Thoracic aorta (tissue), 2 donors: ENCODE results near the gene NAP1L1. TPM values are rescaled to one million over a fixed set of nuclear protein-coding genes. Genes with fewer than 3 reads are reported as not detected.

Experiments used
- ATAC-seq: fragments of 150-250 bp; one replicate; pipeline ENCODE4 v1.8.0; 2017; ENCODE audit warnings: low read depth; ENCODE audit not compliant: insufficient number of reproducible peaks, low FRiP score
- DNase-seq: peaks from one replicate; pipeline ENCODE4 v3.0.0-alpha.2; 2020; ENCODE audit warnings: low spot score
- H3K27ac ChIP-seq, 2 donors: fragments of 200-600 bp; sonication (generic); 1 replicate in 1 of 2; 2 replicates in 1 of 2; pipeline ENCODE4 v1.5.1; 2016; ENCODE audit warnings: mild to moderate bottlenecking in 2 of 2, moderate library complexity in 2 of 2
- H3K27me3 ChIP-seq: fragments of 200-600 bp; sonication (generic); replicated peaks from 2 replicates; pipeline ENCODE4 v1.6.0; 2016; ENCODE audit warnings: mild to moderate bottlenecking; ENCODE audit not compliant: insufficient read depth
- H3K36me3 ChIP-seq: fragments of 200-600 bp; sonication (generic); one replicate; pipeline ENCODE4 v1.5.1; 2016
- H3K4me1 ChIP-seq, 2 donors: fragments of 200-600 bp; sonication (generic); 1 replicate in 1 of 2; 2 replicates in 1 of 2; pipeline versions ENCODE4 v1.5.1 to v1.6.0; 2016; ENCODE audit warnings: low read depth in 2 of 2, mild to moderate bottlenecking in 1 of 2; ENCODE audit not compliant: control insufficient read depth in 1 of 2
- H3K4me3 ChIP-seq: fragments of 200-600 bp; sonication (generic); 2 replicates; pipeline ENCODE4 v1.5.1; 2016; ENCODE audit warnings: mild to moderate bottlenecking
- H3K9me3 ChIP-seq: fragments of 200-600 bp; sonication (generic); 2 replicates; pipeline ENCODE4 v1.5.1; 2016
- total RNA-seq, 2 donors: library from RNA; depleted of rRNA; stranded (reverse); fragments of >200 nt; gene quantifications; one replicate each; pipeline versions ENCODE4 v1.1.0 to v1.2.3, GENCODE V29; 2016
- TF ChIP-seq, protein P1 (sequence below): fragments of 200-600 bp; sonication (generic); IDR thresholded peaks from one replicate; pipeline ENCODE4 v1.5.1; 2019; ENCODE audit warnings: antibody characterized with exemption

The NAP1L1 gene
- total RNA-seq, 2 donors from 2014 or later = 178 to 316 TPM

GRCh38 chr12:76041406-76041805 is 43.1 kb downstream of the NAP1L1 start:
- no peak for ATAC-seq
- TF ChIP-seq, protein P1, sequence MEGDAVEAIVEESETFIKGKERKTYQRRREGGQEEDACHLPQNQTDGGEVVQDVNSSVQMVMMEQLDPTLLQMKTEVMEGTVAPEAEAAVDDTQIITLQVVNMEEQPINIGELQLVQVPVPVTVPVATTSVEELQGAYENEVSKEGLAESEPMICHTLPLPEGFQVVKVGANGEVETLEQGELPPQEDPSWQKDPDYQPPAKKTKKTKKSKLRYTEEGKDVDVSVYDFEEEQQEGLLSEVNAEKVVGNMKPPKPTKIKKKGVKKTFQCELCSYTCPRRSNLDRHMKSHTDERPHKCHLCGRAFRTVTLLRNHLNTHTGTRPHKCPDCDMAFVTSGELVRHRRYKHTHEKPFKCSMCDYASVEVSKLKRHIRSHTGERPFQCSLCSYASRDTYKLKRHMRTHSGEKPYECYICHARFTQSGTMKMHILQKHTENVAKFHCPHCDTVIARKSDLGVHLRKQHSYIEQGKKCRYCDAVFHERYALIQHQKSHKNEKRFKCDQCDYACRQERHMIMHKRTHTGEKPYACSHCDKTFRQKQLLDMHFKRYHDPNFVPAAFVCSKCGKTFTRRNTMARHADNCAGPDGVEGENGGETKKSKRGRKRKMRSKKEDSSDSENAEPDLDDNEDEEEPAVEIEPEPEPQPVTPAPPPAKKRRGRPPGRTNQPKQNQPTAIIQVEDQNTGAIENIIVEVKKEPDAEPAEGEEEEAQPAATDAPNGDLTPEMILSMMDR = no peak

GRCh38 chr12:76040461-76040860 is 44.0 kb downstream of the NAP1L1 start:
- H3K4me1 ChIP-seq = no peaks in the 10 kb centered on the region
- no peak for ATAC-seq
- TF ChIP-seq, protein P1 = no peak

More at GRCh38 chr12:76041406-76041805, 43.1 kb downstream of the NAP1L1 start:
- H3K36me3 ChIP-seq = no peaks in the 10 kb centered on the region
- H3K4me1 ChIP-seq = no peaks in the 10 kb centered on the region
- no peak overlapping the region for H3K4me3 ChIP-seq
- no peaks in the 10 kb centered on the region for H3K9me3 ChIP-seq
- no peaks in the 10 kb centered on the region for H3K27me3 ChIP-seq
- H3K27ac ChIP-seq = no peak overlapping the region
- DNase-seq = no peak

DNA sequence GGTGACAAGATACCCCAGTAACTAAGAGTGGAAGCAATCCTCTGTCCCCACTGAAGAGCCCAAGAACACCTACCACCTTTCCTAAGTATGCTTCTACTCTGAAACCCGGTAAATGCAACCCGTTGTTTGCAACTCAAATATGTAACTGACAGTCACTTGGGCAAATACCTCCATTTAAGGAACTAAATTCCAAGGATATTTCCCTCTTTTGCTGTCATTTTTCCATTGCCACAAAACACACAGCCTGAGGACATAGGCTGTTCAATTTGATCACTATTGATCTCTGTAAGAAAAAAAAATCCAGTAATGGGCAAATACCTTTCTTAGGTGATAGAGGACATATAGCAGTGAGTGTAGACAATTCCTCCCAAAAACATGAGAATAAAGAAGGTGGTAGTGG is 46.3 kb downstream of the NAP1L1 start:
- Histone ChIP-seq H3K4me1 (peaks cover 0 to 7% of the 10 kb centered on the region in 2 donors), H3K4me3 (no peak overlapping the region), H3K36me3 (no peaks in the 10 kb centered on the region), H3K27me3 (no peaks in the 10 kb centered on the region), H3K9me3 (no peaks in the 10 kb centered on the region), H3K27ac (no peak overlapping the region)
- TF ChIP-seq, protein P1 = no peak
- ATAC-seq (no peak), DNase-seq (no peak)

More at GRCh38 chr12:76040461-76040860, 44.0 kb downstream of the NAP1L1 start:
- no peak overlapping the region for H3K4me3 ChIP-seq
- DNase-seq = no peak
- H3K27ac ChIP-seq = no peak overlapping the region
- H3K36me3 ChIP-seq = no peaks in the 10 kb centered on the region
- no peaks in the 10 kb centered on the region for H3K9me3 ChIP-seq
- H3K27me3 ChIP-seq = no peaks in the 10 kb centered on the region

- ATAC-seq (peak; percentile 80), DNase-seq (no peak)
- H3K4me3 ChIP-seq = no peak overlapping the region
- TF ChIP-seq, protein P1 = peak; percentile 83
- no peaks in the 10 kb centered on the region for H3K36me3 ChIP-seq
- peaks cover 2 to 15% of the 10 kb centered on the region in 2 donors for H3K4me1 ChIP-seq
- H3K9me3 ChIP-seq = no peaks in the 10 kb centered on the region
- H3K27me3 ChIP-seq = no peaks in the 10 kb centered on the region
- H3K27ac ChIP-seq = no peak overlapping the region
Measured at GRCh38 chr12:76037130-76038103, 47.1 kb downstream of the NAP1L1 start.

GRCh38 chr12:76035045-76035444 is 49.4 kb downstream of the NAP1L1 start:
- TF ChIP-seq, protein P1 = no peak
- Histone ChIP-seq H3K27ac (no peak overlapping the region), H3K9me3 (no peaks in the 10 kb centered on the region), H3K4me3 (no peak overlapping the region), H3K36me3 (no peaks in the 10 kb centered on the region), H3K27me3 (no peaks in the 10 kb centered on the region), H3K4me1 (peaks cover 3 to 15% of the 10 kb centered on the region in 2 donors)
- DNase-seq = no peak
- no peak for ATAC-seq
